HG03432 (cell line): ENCODE data around the gene CLCA1.

Experiments used
- ATAC-seq: cut with Tn5 transposase; IDR thresholded peaks from one replicate; pipeline ENCODE4 v1.9.1; 2021; ENCODE audit warnings: mild to moderate bottlenecking, moderate library complexity; ENCODE audit not compliant: unreplicated experiment

Gene CLCA1

GRCh38 chr1:86468501-86468977 lies at the start of gene CLCA1:
CLCA1 (plus strand) TSS chr1:86468927; CDS start chr1:86468972, 45 bp downstream.
- no peak for ATAC-seq

- peak; percentile 88 for ATAC-seq
Measured at GRCh38 chr1:86419277-86419903, 49.3 kb upstream of the CLCA1 start.

- ATAC-seq: no peak
Measured at GRCh38 chr1:86421601-86422280, 47.0 kb upstream of the CLCA1 start.

GRCh38 chr1:86423473-86423872 lies 45.3 kb upstream of the CLCA1 start:
- no peak for ATAC-seq

- ATAC-seq: no peak
Measured at GRCh38 chr1:86423873-86424272, 44.9 kb upstream of the CLCA1 start, which contains the start of gene CLCA2. CLCA2 (plus strand) TSS chr1:86424171; CDS start chr1:86424248, 77 bp downstream.

- ATAC-seq: no peak
Measured at GRCh38 chr1:86429122-86429725, 39.5 kb upstream of the CLCA1 start.

- no peak for ATAC-seq
Measured at GRCh38 chr1:86429835-86430234, 38.9 kb upstream of the CLCA1 start.

GRCh38 chr1:86430376-86430775 lies 38.4 kb upstream of the CLCA1 start:
- no peak for ATAC-seq

GRCh38 chr1:86434059-86434458 lies 34.7 kb upstream of the CLCA1 start:
- no peak for ATAC-seq

- no peak for ATAC-seq
Measured at GRCh38 chr1:86435327-86435726, 33.4 kb upstream of the CLCA1 start.

GRCh38 chr1:86436041-86436440 lies 32.7 kb upstream of the CLCA1 start:
- ATAC-seq: no peak

- no peak for ATAC-seq
Measured at GRCh38 chr1:86441581-86441980, 27.1 kb upstream of the CLCA1 start.

- ATAC-seq: no peak
Measured at GRCh38 chr1:86441997-86442396, 26.7 kb upstream of the CLCA1 start.

- ATAC-seq: no peak
Measured at GRCh38 chr1:86445919-86446318, 22.8 kb upstream of the CLCA1 start.

- ATAC-seq: no peak
Measured at GRCh38 chr1:86447198-86447790, 21.4 kb upstream of the CLCA1 start.

- ATAC-seq: no peak
Measured at GRCh38 chr1:86448670-86449069, 20.1 kb upstream of the CLCA1 start.

- ATAC-seq: no peak
Measured at GRCh38 chr1:86449103-86449502, 19.6 kb upstream of the CLCA1 start.

GRCh38 chr1:86450847-86451246 lies 17.9 kb upstream of the CLCA1 start:
- no peak for ATAC-seq

GRCh38 chr1:86453664-86454063 lies 15.1 kb upstream of the CLCA1 start:
- no peak for ATAC-seq

GRCh38 chr1:86455073-86455472 lies 13.7 kb upstream of the CLCA1 start:
- ATAC-seq: no peak

GRCh38 chr1:86460998-86461397 lies 7.7 kb upstream of the CLCA1 start:
- ATAC-seq: no peak

GRCh38 chr1:86461482-86461881 lies 7.2 kb upstream of the CLCA1 start:
- ATAC-seq: no peak
